GM18508 (cell line): ENCODE results near the gene ARFRP1.
"Not testable (repeated sequence)": the region's sequence is repeated elsewhere in the genome, so short reads cannot be mapped to it uniquely, and the experiment has no call there.

ENCODE experiments used
- ATAC-seq: cut with Tn5 transposase; IDR thresholded peaks from one replicate; pipeline ENCODE4 v1.9.1; 2021; ENCODE audit warnings: moderate number of reproducible peaks; ENCODE audit not compliant: insufficient read depth, unreplicated experiment

The ARFRP1 gene

GRCh38 chr20:63680427-63680826 is 27.3 kb downstream of the ARFRP1 start:
- ATAC-seq, result no peak

DNA sequence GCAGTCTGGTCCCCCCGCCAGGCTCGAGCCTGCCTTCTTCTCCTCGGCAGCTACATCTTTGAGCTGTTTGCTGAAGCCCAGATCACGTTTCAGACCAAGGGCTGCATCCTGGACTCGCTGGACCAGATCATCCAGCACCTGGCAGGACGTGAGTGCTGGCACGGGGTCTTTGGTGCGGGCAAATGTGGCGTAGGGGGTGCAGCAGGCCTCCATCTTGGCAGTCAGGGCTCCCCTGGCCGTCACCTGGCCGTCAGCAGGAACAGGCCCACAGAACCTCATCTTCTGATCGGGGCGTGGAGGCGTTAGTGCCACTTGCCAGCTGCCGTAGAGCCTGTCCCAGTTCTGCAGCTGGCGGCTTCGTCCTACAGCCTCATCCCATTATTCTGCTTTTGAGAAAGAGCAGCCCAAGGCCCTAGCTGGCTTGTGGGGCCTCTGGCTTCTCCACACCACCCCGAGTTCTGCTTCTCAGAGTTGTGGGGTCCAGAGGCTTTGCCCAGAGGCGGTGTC is 27.9 kb downstream of the ARFRP1 start:
- ATAC-seq, result no peak

GRCh38 chr20:63678667-63679465 is 28.9 kb downstream of the ARFRP1 start:
- no peak for ATAC-seq

DNA sequence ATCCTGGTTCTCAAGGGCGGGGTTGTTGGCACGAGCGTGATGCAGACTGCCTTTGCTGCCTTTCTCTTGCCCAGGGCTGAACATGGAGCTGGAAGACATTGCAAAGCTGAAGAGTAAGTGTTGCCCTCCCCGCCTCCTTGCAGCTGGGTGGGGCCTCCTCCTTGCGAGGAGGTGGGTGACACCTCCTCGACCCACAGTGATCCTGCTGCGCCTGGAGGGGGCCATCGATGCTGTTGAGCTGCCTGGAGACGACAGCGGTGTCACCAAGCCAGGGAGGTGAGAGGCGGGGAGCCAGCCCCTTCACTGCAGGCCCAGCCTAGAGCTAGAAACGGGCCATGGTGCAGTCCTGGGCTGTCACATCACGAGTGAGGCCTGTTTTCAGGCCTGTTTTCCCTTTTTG is 29.7 kb downstream of the ARFRP1 start:
- no peak for ATAC-seq

- no peak for ATAC-seq
These were observed 32.0 kb downstream of the ARFRP1 start for GRCh38 chr20:63675681-63676368.

DNA sequence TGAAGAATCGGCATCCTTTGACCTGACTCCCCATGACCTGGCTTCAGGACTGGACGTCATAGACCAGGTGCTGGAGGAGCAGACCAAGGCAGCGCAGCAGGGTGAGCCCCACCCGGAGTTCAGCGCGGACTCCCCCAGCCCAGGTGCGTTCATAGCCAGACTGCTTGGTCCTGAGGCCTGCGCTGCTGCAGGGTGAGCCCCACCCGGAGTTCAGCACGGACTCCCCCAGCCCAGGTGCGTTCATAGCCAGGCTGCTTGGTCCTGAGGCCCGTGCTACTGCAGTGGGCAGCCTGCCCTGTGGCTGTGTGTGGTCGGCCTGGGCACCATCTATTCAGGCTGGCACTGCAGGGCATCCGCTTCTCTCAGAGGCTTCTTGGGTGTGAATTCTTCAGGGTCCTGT is 33.8 kb downstream of the ARFRP1 start:
- no peak for ATAC-seq

DNA sequence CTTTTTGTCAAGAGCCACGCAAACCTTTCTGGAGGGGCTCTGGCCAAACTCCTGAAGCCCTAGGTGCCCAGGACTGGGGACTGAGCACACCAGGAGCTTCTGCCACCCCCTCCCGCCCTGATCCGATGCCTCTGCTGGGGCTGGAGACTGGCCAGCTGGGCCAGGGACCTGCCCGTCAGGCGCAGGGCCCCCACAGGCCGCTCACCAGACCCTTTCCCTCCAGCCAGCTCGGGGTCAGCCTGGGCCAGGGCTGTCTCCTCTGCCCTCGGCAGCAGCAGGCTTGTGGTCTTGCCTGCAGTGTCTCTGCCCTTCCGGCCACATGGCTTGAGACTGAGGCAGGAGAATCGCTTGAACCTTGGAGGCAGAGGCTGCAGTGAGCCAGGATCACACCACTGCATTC is 35.1 kb downstream of the ARFRP1 start:
- no peak for ATAC-seq

DNA sequence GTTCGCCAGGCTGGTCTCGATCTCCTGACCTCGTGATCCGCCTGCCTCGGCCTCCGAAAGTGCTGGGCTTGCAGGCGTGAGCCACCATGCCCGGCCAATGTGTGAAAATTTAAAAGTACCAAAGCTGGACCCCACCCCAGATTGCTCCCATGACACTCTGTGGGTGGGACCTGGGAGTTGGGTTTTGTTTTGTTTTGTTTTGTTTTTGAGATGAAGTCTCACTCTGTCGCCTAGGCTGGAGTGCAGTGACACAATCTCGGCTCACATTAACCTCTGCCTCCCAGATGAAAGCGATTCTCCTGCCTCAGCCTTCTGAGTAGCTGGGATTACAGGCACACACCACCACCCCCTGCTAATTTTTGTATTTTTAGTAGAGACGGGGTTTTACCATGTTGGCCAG is 36.1 kb downstream of the ARFRP1 start:
- not testable (repeated sequence) for ATAC-seq

DNA sequence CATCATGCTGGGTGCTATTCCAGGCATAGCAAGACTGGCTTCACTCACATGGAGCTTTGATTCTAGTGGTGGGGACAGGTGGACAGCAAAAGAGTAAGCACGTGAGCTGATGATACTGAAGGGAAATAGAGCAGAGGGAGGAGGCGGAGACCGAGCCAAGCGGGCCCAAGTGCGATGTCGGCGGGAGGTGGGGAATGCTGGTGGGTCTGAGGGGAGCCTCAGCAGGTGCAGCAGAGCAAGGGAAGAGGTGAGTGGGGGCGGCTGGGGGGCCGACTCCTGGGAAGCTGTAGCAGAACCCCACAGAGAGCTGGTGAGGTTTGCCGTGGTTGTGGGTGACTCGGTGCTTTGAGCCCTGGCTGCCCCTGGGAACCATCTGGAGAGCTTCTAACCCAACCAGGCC is 39.4 kb downstream of the ARFRP1 start:
- no peak for ATAC-seq

GRCh38 chr20:63667858-63668257 is 39.9 kb downstream of the ARFRP1 start:
- ATAC-seq, result no peak

- no peak for ATAC-seq
These were observed 42.1 kb downstream of the ARFRP1 start for GRCh38 chr20:63665708-63666107.

GRCh38 chr20:63664861-63665594 is 42.7 kb downstream of the ARFRP1 start:
- ATAC-seq, result no peak

DNA sequence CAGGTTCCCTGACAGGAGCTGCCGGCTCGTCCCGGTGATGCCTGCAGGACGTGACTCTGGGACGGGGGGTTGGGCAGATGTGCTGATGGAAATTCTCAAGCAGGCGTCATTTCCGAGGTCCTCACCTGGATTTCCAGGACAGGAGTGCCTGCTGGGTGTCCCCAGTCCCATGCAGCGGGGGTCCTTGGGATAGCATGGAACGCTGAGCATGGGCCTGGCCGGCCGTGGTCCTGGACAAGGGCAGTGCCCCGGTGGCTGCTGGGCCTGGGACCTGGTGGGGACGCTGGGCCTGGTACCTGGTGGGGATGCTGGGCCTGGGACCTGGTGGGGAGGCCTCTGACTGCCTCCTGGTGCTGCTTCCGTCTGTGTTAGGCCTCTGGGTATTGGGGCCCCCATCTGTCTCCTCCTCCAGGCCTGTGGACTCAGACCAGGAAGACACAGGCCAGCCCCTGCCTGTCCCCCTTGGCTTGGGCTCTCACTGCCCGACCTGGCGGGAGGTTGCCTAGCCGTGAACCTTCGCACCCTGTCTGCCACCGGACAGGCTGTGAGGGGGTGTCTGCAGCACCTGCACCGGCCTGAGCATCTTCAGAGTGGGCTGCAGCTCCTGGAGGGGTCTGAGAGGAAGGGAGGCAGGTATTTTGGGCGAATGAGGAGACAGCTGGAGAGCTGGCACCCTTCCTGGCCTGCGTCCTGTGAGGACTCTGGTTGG is 43.5 kb downstream of the ARFRP1 start:
- no peak for ATAC-seq

DNA sequence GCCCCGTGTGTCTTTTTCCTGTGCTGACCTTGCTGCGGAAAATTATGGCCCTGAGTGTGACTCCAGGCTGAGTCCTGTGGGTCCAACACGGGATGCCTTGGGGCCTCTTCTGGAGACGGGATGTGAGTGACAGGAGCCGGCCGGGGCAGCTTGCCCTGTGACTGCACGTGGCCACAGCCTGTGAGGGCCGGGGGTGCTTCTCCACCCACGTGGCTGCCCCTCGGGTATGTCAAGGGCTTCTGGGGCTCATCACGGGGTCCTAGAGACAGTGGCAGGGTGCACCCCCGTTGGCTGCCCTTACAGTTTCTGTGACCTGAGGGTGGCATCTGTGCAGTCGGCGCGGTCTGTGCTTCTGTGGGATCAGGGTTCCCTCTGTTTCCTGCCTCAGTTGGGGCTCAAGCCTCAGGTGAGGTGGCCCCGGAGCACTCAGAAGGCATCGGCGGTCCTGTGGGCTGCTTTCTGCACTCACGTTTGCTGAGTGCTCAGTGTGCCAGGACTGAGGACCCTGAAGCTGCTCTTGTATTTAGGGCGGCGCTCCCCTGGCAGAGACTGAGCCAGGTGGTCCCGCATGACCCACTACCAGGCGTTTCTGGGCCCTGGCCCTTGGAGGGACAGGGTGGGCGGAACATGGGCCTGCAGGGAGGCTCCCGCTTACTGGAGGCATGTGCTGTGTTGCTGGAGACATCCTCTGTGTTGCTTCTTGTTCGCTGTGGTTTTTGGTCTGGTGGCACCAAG is 44.3 kb downstream of the ARFRP1 start:
- no peak for ATAC-seq

DNA sequence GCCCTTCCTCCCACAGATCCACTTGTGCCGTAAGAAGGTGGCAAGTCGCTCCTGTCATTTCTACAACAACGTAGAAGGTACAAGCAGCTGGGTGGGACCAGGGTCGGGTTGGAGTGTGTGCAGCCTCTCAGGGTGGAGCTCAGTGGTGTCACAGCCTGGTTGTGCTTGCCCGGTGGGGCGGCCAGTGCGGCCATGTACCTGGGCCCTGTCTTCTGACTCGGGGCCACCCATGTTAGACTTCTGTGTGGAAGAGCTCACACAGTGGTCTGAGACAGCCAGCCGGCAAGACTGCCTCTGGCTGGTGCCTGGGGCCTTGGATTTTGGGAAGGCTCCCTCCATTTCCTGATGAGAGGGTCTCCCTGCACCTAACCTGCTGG is 45.0 kb downstream of the ARFRP1 start:
- ATAC-seq, result no peak

GRCh38 chr20:63661959-63662812 is 45.6 kb downstream of the ARFRP1 start:
- no peak for ATAC-seq

- ATAC-seq, result no peak
These were observed 46.7 kb downstream of the ARFRP1 start for GRCh38 chr20:63661108-63661507.

GRCh38 chr20:63660622-63661021 is 47.2 kb downstream of the ARFRP1 start:
- no peak for ATAC-seq

DNA sequence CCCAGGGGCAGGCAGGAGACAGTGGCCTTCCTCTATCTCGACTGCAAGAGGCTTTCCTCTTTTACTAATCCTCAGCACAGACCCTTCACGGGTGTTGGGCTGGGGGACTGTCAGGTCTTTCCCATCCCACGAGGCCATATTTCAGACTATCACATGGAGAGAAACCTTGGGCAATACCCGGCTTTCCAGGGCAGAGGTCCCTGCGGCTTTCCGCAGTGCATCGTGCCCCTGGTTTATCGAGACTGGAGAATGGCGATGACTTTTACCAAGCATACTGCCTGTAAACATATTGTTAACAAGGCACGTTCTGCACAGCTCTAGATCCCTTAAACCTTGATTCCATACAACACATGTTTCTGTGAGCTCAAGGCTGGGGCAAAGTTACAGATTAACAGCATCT is 47.6 kb downstream of the ARFRP1 start:
- not testable (repeated sequence) for ATAC-seq
